OCI-LY3 (cell line): ENCODE data around the gene ZNF213.

ENCODE experiments used
- H2AFZ ChIP-seq: fragments of 200-600, 300-600 bp; shearing (Covaris generic); 2 replicates; pipeline ENCODE4 v1.6.0; 2014; ENCODE audit warnings: antibody characterized with exemption, low read depth, low read length
- H3K27ac ChIP-seq: fragments of 200-600, 300-600 bp; sonication (generic); 2 replicates; pipeline ENCODE4 v1.5.1; 2014; ENCODE audit warnings: mild to moderate bottlenecking, low read length, moderate library complexity, mixed read lengths
- H3K27me3 ChIP-seq: fragments of 200-600, 300-600 bp; sonication (generic); 2 replicates; pipeline ENCODE4 v1.6.1; 2014; ENCODE audit warnings: low read depth, low read length, mixed read lengths
- H3K36me3 ChIP-seq: fragments of 200-600, 300-600 bp; sonication (generic); replicated peaks from 2 replicates; pipeline ENCODE3; 2014; ENCODE audit warnings: low read depth, low read length, mixed read lengths
- H3K4me1 ChIP-seq: fragments of 300-600, 200-600 bp; sonication (generic); 2 replicates; pipeline ENCODE4 v1.6.1; 2014; ENCODE audit warnings: low read length, mixed read lengths
- H3K4me2 ChIP-seq: fragments of 200-600, 300-600 bp; sonication (generic); 2 replicates; pipeline ENCODE4 v1.6.1; 2014; ENCODE audit warnings: low read length, mixed read lengths
- H3K4me3 ChIP-seq: fragments of 300-600, 200-600 bp; sonication (generic); 2 replicates; pipeline ENCODE4 v1.5.1; 2014; ENCODE audit warnings: antibody characterized with exemption, mild to moderate bottlenecking, low read length, moderate library complexity
- H3K79me2 ChIP-seq: fragments of 300-600, 200-600 bp; shearing (Covaris generic); 2 replicates; pipeline ENCODE4 v1.6.1; 2014; ENCODE audit warnings: mild to moderate bottlenecking, low read length, mixed read lengths
- H3K9ac ChIP-seq: fragments of 300-600, 200-600 bp; shearing (Covaris generic); 2 replicates; pipeline ENCODE4 v1.6.0; 2014; ENCODE audit warnings: mild to moderate bottlenecking, low read length, moderate library complexity
- H3K9me3 ChIP-seq: fragments of 200-600, 300-600 bp; shearing (Covaris generic); 2 replicates; pipeline ENCODE4 v1.6.1; 2014; ENCODE audit warnings: low read length, mixed read lengths; ENCODE audit not compliant: insufficient read depth
- H4K20me1 ChIP-seq: fragments of 200-600, 300-600 bp; sonication (generic); 2 replicates; pipeline ENCODE4 v1.6.1; 2016; ENCODE audit warnings: low read length, mixed read lengths; ENCODE audit not compliant: insufficient read depth
- CTCF ChIP-seq: fragments of 200-600, 300-600 bp; sonication (generic); IDR thresholded peaks from 2 replicates; pipeline ENCODE4 v1.5.1; 2014; ENCODE audit warnings: antibody characterized with exemption, low read length, low read depth
- EZH2phosphoT487 ChIP-seq: fragments of 200-600 bp; shearing (Covaris generic); IDR thresholded peaks from 2 replicates; pipeline ENCODE4 v1.6.1; 2018; ENCODE audit warnings: antibody characterized with exemption, mixed run types, low read depth

ZNF213 gene

GRCh38 chr16:3145660-3146059, 10.8 kb downstream of the ZNF213 start:
- H3K4me1 ChIP-seq = peaks cover 6% of the 10 kb centered on the region; the same call in 1 of the 2 replicates
- no peak overlapping the region for H3K9ac ChIP-seq
- no peak overlapping the region for H3K27ac ChIP-seq
- H3K79me2 ChIP-seq = no peaks in the 10 kb centered on the region
- no peaks in the 10 kb centered on the region for H4K20me1 ChIP-seq
- no peaks in the 10 kb centered on the region for H3K27me3 ChIP-seq
- no peaks in the 10 kb centered on the region for H3K36me3 ChIP-seq
- H3K9me3 ChIP-seq = no peaks in the 10 kb centered on the region
- no peak overlapping the region for H3K4me2 ChIP-seq
- H3K4me3 ChIP-seq = no peak overlapping the region
- H2AFZ ChIP-seq = no peak overlapping the region
- TF ChIP-seq CTCF (no peak), EZH2phosphoT487 (no peak)

GRCh38 chr16:3147046-3147756, 12.4 kb downstream of the ZNF213 start:
- Histone ChIP-seq H2AFZ (no peak overlapping the region), H3K4me1 (peaks cover 6% of the 10 kb centered on the region; the same call in 1 of the 2 replicates)

GRCh38 chr16:3147757-3148104, 12.9 kb downstream of the ZNF213 start:
- H3K27ac ChIP-seq = no peak overlapping the region
- H4K20me1 ChIP-seq = no peaks in the 10 kb centered on the region
- no peaks in the 10 kb centered on the region for H3K79me2 ChIP-seq
- H3K4me2 ChIP-seq = no peak overlapping the region
- H3K4me3 ChIP-seq = no peak overlapping the region
- no peaks in the 10 kb centered on the region for H3K36me3 ChIP-seq
- TF ChIP-seq EZH2phosphoT487 (no peak), CTCF (no peak)
- H2AFZ ChIP-seq = no peak overlapping the region
- no peaks in the 10 kb centered on the region for H3K27me3 ChIP-seq
- H3K9ac ChIP-seq = no peak overlapping the region
- H3K4me1 ChIP-seq = peaks cover 6% of the 10 kb centered on the region; the same call in 1 of the 2 replicates
- H3K9me3 ChIP-seq = no peaks in the 10 kb centered on the region

More at GRCh38 chr16:3147046-3147756, 12.4 kb downstream of the ZNF213 start:
- H3K27me3 ChIP-seq = no peaks in the 10 kb centered on the region
- H3K9ac ChIP-seq = no peak overlapping the region
- H3K36me3 ChIP-seq = no peaks in the 10 kb centered on the region
- H3K9me3 ChIP-seq = no peaks in the 10 kb centered on the region
- no peaks in the 10 kb centered on the region for H4K20me1 ChIP-seq
- H3K4me2 ChIP-seq = no peak overlapping the region
- no peak for TF ChIP-seq CTCF
- TF ChIP-seq EZH2phosphoT487 = no peak
- no peak overlapping the region for H3K4me3 ChIP-seq
- no peak overlapping the region for H3K27ac ChIP-seq
- H3K79me2 ChIP-seq = no peaks in the 10 kb centered on the region

GRCh38 chr16:3148256-3149192, 13.7 kb downstream of the ZNF213 start:
- Histone ChIP-seq H3K36me3 (no peaks in the 10 kb centered on the region), H3K79me2 (no peaks in the 10 kb centered on the region), H3K4me3 (no peak overlapping the region; the same call in 1 of the 2 replicates), H3K4me2 (peak overlapping the region; percentile 90), H2AFZ (no peak overlapping the region), H4K20me1 (no peaks in the 10 kb centered on the region), H3K4me1 (peaks cover 6% of the 10 kb centered on the region; the same call in 1 of the 2 replicates), H3K9me3 (no peaks in the 10 kb centered on the region), H3K27ac (no peak overlapping the region), H3K9ac (no peak overlapping the region), H3K27me3 (no peaks in the 10 kb centered on the region)
- TF ChIP-seq CTCF = no peak
- TF ChIP-seq EZH2phosphoT487 = no peak
